GM23248 (cell line): ENCODE measurements around the gene CCDC9.

ENCODE experiments used
- EZH2 ChIP-seq: fragments of 200-600 bp; sonication (generic); IDR thresholded peaks from 2 replicates; pipeline ENCODE4 v1.6.1; 2018; ENCODE audit warnings: antibody characterized with exemption, mild to moderate bottlenecking; ENCODE audit not compliant: insufficient read depth, poor library complexity, severe bottlenecking
- EZH2phosphoT487 ChIP-seq: fragments of 200-600 bp; sonication (generic); IDR thresholded peaks from 2 replicates; pipeline ENCODE4 v1.6.1; 2018; ENCODE audit warnings: antibody characterized with exemption, moderate library complexity, mild to moderate bottlenecking, low read depth; ENCODE audit not compliant: insufficient read depth

GRCh38 chr19:47310819-47311218, 54.5 kb downstream of the CCDC9 start:
- TF ChIP-seq EZH2 (no peak), EZH2phosphoT487 (no peak)
